Progenitor cell of endocrine pancreas (in vitro differentiated cells): ENCODE data around the gene GPR34. TPM values are rescaled to one million over a fixed set of nuclear protein-coding genes. Genes with fewer than 3 reads are reported as not detected.
"Not testable (repeated sequence)": the region's sequence is repeated elsewhere in the genome, so short reads cannot be mapped to it uniquely, and the experiment has no call there.

Experiments
- DNase-seq: peaks from one replicate; pipeline ENCODE4 v3.0.0; 2021; ENCODE audit warnings: low spot score; ENCODE audit not compliant: unreplicated experiment
- H3K27ac Mint-ChIP-seq: 2 replicates; pipeline ENCODE4 v1.8.0; 2021; ENCODE audit warnings: mild to moderate bottlenecking, moderate library complexity, mixed read lengths
- H3K27me3 Mint-ChIP-seq: 2 replicates; pipeline ENCODE4 v1.8.0; 2021; ENCODE audit warnings: mixed read lengths
- H3K36me3 Mint-ChIP-seq: 2 replicates; pipeline ENCODE4 v1.8.0; 2022; ENCODE audit warnings: mixed read lengths; ENCODE audit not compliant: insufficient read depth
- H3K4me1 Mint-ChIP-seq: 2 replicates; pipeline ENCODE4 v1.8.0; 2021; ENCODE audit warnings: low read depth, mixed read lengths
- H3K4me3 Mint-ChIP-seq: 2 replicates; pipeline ENCODE4 v1.8.0; 2021; ENCODE audit warnings: low read depth, mild to moderate bottlenecking, moderate library complexity, mixed read lengths
- H3K9me3 Mint-ChIP-seq: 2 replicates; pipeline ENCODE4 v1.8.0; 2021; ENCODE audit warnings: low read depth, mixed read lengths
- CTCF ChIP-seq: fragments of 200-600 bp; sonication (generic); IDR thresholded peaks from one replicate; pipeline ENCODE4 v1.5.0; 2021; ENCODE audit warnings: antibody characterized with exemption, mild to moderate bottlenecking; ENCODE audit not compliant: unreplicated experiment
- total RNA-seq: library from RNA; stranded (reverse); gene quantifications from 2 replicates; pipeline ENCODE4 v1.2.1, GENCODE V29; 2021

The GPR34 gene
- total RNA-seq, 1 donor from 2014 or later = not detected

GRCh38 chrX:41670112-41670511 lies 18.7 kb upstream of the GPR34 start:
- H3K36me3 Mint-ChIP-seq = peaks cover 8% of the 10 kb centered on the region
- no peak for TF ChIP-seq CTCF
- no peaks in the 10 kb centered on the region for H3K27me3 Mint-ChIP-seq
- peaks cover 15% of the 10 kb centered on the region for H3K9me3 Mint-ChIP-seq
- no peak overlapping the region for H3K27ac Mint-ChIP-seq
- H3K4me1 Mint-ChIP-seq = peaks cover 1% of the 10 kb centered on the region
- H3K4me3 Mint-ChIP-seq = no peak overlapping the region
- no peak for DNase-seq

- H3K4me1 Mint-ChIP-seq = no peaks in the 10 kb centered on the region
- no peak overlapping the region for H3K4me3 Mint-ChIP-seq
- TF ChIP-seq CTCF = no peak
- H3K27ac Mint-ChIP-seq = no peak overlapping the region
- peaks cover 10% of the 10 kb centered on the region for H3K9me3 Mint-ChIP-seq
- peaks cover 4% of the 10 kb centered on the region for H3K36me3 Mint-ChIP-seq
- H3K27me3 Mint-ChIP-seq = no peaks in the 10 kb centered on the region
- DNase-seq = no peak
Observed at GRCh38 chrX:41671082-41671481, 17.7 kb upstream of the GPR34 start.

GRCh38 chrX:41672643-41673042 lies 16.1 kb upstream of the GPR34 start:
- H3K27me3 Mint-ChIP-seq = no peaks in the 10 kb centered on the region
- H3K4me3 Mint-ChIP-seq = no peak overlapping the region
- DNase-seq = no peak
- H3K27ac Mint-ChIP-seq = no peak overlapping the region
- peaks cover 9% of the 10 kb centered on the region for H3K36me3 Mint-ChIP-seq
- H3K4me1 Mint-ChIP-seq = no peaks in the 10 kb centered on the region
- peaks cover 20% of the 10 kb centered on the region for H3K9me3 Mint-ChIP-seq
- TF ChIP-seq CTCF = no peak

- not testable (repeated sequence) for H3K27ac Mint-ChIP-seq, H3K27me3 Mint-ChIP-seq, DNase-seq, H3K36me3 Mint-ChIP-seq, H3K4me1 Mint-ChIP-seq, H3K4me3 Mint-ChIP-seq
- H3K9me3 Mint-ChIP-seq = peaks cover 22% of the 10 kb centered on the region
Observed at GRCh38 chrX:41676361-41676760, 12.4 kb upstream of the GPR34 start.

GRCh38 chrX:41677183-41678060 lies 11.4 kb upstream of the GPR34 start:
- no peaks in the 10 kb centered on the region for H3K27me3 Mint-ChIP-seq
- DNase-seq = no peak

More at GRCh38 chrX:41677183-41678060, 11.4 kb upstream of the GPR34 start:
- H3K27ac Mint-ChIP-seq = no peak overlapping the region
- peaks cover 23% of the 10 kb centered on the region for H3K9me3 Mint-ChIP-seq
- no peaks in the 10 kb centered on the region for H3K4me1 Mint-ChIP-seq
- no peak overlapping the region for H3K4me3 Mint-ChIP-seq
- peaks cover 5% of the 10 kb centered on the region for H3K36me3 Mint-ChIP-seq
- TF ChIP-seq CTCF = no peak
